ENCODE data around the gene CHIA. TPM values are rescaled to one million over a fixed set of nuclear protein-coding genes. Genes with fewer than 3 reads are reported as not detected.

The CHIA gene
- total and polyA plus RNA-seq, 4 donors = 0.06 TPM; not detected in 3

GRCh38 chr1:111271464-111271801 is 19.2 kb upstream of the CHIA start:
- TF ChIP-seq GABPA (IDR thresholded peaks at IDR 0.05 in 1 of 2, conservative IDR thresholded peaks at IDR 0.05 in 1 of 2) = no peak
- no peak overlapping the region for H3K27ac ChIP-seq (ENCODE audit: low read depth in 1 of 2, low read length in 2 of 2)
- H3K27me3 ChIP-seq (ENCODE audit: control insufficient read depth in 4 of 4, insufficient read depth in 4 of 4, low read length in 3 of 4) = peaks cover 0 to 17% (median 5%) of the 10 kb centered on the region in 4 donors
- H3K9ac ChIP-seq (ENCODE audit: low read depth in 1 of 2, low read length in 2 of 2) = no peak overlapping the region
- H3K4me1 ChIP-seq (ENCODE audit: control insufficient read depth in 4 of 4, insufficient read depth in 4 of 4, low read length in 3 of 4) = peaks cover 0 to 6% (median under 1%) of the 10 kb centered on the region in 4 donors
- DNase-seq (ENCODE audit: low spot score) = no peak
- peaks cover 2 to 8% (median 3%) of the 10 kb centered on the region in 4 donors for H3K9me3 ChIP-seq (ENCODE audit: control insufficient read depth in 4 of 4, low read length in 3 of 4)
- no peaks in the 10 kb centered on the region for H3K36me3 ChIP-seq (ENCODE audit: control insufficient read depth in 4 of 4, insufficient read depth in 3 of 4, low read depth in 1 of 4, low read length in 3 of 4)
- no peak overlapping the region for H3K4me3 ChIP-seq (ENCODE audit: low read depth in 1 of 3, low read length in 3 of 3)
- 28% methylated on average over 16 of the region's 16 CpGs for WGBS

GRCh38 chr1:111272081-111272480 is 18.6 kb upstream of the CHIA start:
- TF ChIP-seq, protein P1, sequence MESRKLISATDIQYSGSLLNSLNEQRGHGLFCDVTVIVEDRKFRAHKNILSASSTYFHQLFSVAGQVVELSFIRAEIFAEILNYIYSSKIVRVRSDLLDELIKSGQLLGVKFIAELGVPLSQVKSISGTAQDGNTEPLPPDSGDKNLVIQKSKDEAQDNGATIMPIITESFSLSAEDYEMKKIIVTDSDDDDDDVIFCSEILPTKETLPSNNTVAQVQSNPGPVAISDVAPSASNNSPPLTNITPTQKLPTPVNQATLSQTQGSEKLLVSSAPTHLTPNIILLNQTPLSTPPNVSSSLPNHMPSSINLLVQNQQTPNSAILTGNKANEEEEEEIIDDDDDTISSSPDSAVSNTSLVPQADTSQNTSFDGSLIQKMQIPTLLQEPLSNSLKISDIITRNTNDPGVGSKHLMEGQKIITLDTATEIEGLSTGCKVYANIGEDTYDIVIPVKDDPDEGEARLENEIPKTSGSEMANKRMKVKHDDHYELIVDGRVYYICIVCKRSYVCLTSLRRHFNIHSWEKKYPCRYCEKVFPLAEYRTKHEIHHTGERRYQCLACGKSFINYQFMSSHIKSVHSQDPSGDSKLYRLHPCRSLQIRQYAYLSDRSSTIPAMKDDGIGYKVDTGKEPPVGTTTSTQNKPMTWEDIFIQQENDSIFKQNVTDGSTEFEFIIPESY (IDR thresholded peaks at IDR 0.05) = no peak
- TF ChIP-seq YY1 (IDR thresholded peaks at IDR 0.05) (no peak), TAF1 (conservative IDR thresholded peaks at IDR 0.05) (no peak), HNF4A (conservative IDR thresholded peaks at IDR 0.05) (no peak), ATF3 (IDR thresholded peaks at IDR 0.05) (no peak), EGR1 (IDR thresholded peaks at IDR 0.05; ENCODE audit: low read depth in 2 of 2) (no peak), HNF4G (IDR thresholded peaks at IDR 0.05) (no peak), RAD21 (IDR thresholded peaks at IDR 0.05) (no peak), RXRA (IDR thresholded peaks at IDR 0.05) (no peak), GABPA (IDR thresholded peaks at IDR 0.05 in 1 of 2, conservative IDR thresholded peaks at IDR 0.05 in 1 of 2) (no peak), SP1 (IDR thresholded peaks at IDR 0.05) (no peak), FOXA2 (IDR thresholded peaks at IDR 0.05) (no peak), JUND (IDR thresholded peaks at IDR 0.05) (no peak), NR2F2 (IDR thresholded peaks at IDR 0.05) (no peak), FOXA1 (IDR thresholded peaks at IDR 0.05) (no peak)
- TF ChIP-seq, protein P2, sequence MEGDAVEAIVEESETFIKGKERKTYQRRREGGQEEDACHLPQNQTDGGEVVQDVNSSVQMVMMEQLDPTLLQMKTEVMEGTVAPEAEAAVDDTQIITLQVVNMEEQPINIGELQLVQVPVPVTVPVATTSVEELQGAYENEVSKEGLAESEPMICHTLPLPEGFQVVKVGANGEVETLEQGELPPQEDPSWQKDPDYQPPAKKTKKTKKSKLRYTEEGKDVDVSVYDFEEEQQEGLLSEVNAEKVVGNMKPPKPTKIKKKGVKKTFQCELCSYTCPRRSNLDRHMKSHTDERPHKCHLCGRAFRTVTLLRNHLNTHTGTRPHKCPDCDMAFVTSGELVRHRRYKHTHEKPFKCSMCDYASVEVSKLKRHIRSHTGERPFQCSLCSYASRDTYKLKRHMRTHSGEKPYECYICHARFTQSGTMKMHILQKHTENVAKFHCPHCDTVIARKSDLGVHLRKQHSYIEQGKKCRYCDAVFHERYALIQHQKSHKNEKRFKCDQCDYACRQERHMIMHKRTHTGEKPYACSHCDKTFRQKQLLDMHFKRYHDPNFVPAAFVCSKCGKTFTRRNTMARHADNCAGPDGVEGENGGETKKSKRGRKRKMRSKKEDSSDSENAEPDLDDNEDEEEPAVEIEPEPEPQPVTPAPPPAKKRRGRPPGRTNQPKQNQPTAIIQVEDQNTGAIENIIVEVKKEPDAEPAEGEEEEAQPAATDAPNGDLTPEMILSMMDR (IDR thresholded peaks at IDR 0.05; ENCODE audit: low read depth, low read length, missing input control) = no peak
- TF ChIP-seq, protein P3, sequence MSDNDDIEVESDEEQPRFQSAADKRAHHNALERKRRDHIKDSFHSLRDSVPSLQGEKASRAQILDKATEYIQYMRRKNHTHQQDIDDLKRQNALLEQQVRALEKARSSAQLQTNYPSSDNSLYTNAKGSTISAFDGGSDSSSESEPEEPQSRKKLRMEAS (IDR thresholded peaks at IDR 0.05) = no peak
- TF ChIP-seq, protein P4, sequence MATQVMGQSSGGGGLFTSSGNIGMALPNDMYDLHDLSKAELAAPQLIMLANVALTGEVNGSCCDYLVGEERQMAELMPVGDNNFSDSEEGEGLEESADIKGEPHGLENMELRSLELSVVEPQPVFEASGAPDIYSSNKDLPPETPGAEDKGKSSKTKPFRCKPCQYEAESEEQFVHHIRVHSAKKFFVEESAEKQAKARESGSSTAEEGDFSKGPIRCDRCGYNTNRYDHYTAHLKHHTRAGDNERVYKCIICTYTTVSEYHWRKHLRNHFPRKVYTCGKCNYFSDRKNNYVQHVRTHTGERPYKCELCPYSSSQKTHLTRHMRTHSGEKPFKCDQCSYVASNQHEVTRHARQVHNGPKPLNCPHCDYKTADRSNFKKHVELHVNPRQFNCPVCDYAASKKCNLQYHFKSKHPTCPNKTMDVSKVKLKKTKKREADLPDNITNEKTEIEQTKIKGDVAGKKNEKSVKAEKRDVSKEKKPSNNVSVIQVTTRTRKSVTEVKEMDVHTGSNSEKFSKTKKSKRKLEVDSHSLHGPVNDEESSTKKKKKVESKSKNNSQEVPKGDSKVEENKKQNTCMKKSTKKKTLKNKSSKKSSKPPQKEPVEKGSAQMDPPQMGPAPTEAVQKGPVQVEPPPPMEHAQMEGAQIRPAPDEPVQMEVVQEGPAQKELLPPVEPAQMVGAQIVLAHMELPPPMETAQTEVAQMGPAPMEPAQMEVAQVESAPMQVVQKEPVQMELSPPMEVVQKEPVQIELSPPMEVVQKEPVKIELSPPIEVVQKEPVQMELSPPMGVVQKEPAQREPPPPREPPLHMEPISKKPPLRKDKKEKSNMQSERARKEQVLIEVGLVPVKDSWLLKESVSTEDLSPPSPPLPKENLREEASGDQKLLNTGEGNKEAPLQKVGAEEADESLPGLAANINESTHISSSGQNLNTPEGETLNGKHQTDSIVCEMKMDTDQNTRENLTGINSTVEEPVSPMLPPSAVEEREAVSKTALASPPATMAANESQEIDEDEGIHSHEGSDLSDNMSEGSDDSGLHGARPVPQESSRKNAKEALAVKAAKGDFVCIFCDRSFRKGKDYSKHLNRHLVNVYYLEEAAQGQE (IDR thresholded peaks at IDR 0.05) = no peak
- H3K4me3 ChIP-seq (ENCODE audit: low read depth in 1 of 3, low read length in 3 of 3) = no peak overlapping the region
- 75% methylated on average over 3 of the region's 3 CpGs for WGBS
- H3K36me3 ChIP-seq (ENCODE audit: control insufficient read depth in 4 of 4, insufficient read depth in 3 of 4, low read depth in 1 of 4, low read length in 3 of 4) = no peaks in the 10 kb centered on the region
- H3K27me3 ChIP-seq (ENCODE audit: control insufficient read depth in 4 of 4, insufficient read depth in 4 of 4, low read length in 3 of 4) = peaks cover 0 to 13% (median 5%) of the 10 kb centered on the region in 4 donors
- DNase-seq (ENCODE audit: low spot score) = no peak
- no peak overlapping the region for H3K27ac ChIP-seq (ENCODE audit: low read depth in 1 of 2, low read length in 2 of 2)
- H3K9me3 ChIP-seq (ENCODE audit: control insufficient read depth in 4 of 4, low read length in 3 of 4) = peaks cover 2 to 8% (median 4%) of the 10 kb centered on the region in 4 donors
- H3K4me1 ChIP-seq (ENCODE audit: control insufficient read depth in 4 of 4, insufficient read depth in 4 of 4, low read length in 3 of 4) = peaks cover 0 to 6% (median under 1%) of the 10 kb centered on the region in 4 donors
- no peak overlapping the region for H3K9ac ChIP-seq (ENCODE audit: low read depth in 1 of 2, low read length in 2 of 2)

All from liver (tissue), 9 donors.